Fibroblast of skin of back (primary cell): ENCODE results near the gene SLAIN1. TPM values are rescaled to one million over a fixed set of nuclear protein-coding genes. Genes with fewer than 3 reads are reported as not detected.
A peak's percentile ranks its signal among the peaks of the same experiment; 100 is the strongest.
"Not testable (repeated sequence)": the region's sequence is repeated elsewhere in the genome, so short reads cannot be mapped to it uniquely, and the experiment has no call there.

Experiments used
- DNase-seq: peaks from one replicate; pipeline ENCODE4 v3.0.0-alpha.2; 2013
- polyA plus RNA-seq, 2 experiments: library from polyadenylated mRNA; unstranded; fragments of 120-200 nt; gene quantifications; one replicate each; pipeline ENCODE4 v1.2.1, GENCODE V29; 2013; ENCODE audit not compliant: insufficient read length in 2 of 2

SLAIN1 gene
- polyA plus RNA-seq (2013, experiment 1 of 2; ENCODE audit: insufficient read length), result not detected
- not detected for polyA plus RNA-seq (2013, experiment 2 of 2; ENCODE audit: insufficient read length)

- peak; percentile 25 for DNase-seq
These were observed at the start of gene SLAIN1 for GRCh38 chr13:77697217-77698103. Gene SLAIN1 (plus strand): TSS chr13:77697687. CDS start chr13:77697914, 227 bp downstream.

DNA sequence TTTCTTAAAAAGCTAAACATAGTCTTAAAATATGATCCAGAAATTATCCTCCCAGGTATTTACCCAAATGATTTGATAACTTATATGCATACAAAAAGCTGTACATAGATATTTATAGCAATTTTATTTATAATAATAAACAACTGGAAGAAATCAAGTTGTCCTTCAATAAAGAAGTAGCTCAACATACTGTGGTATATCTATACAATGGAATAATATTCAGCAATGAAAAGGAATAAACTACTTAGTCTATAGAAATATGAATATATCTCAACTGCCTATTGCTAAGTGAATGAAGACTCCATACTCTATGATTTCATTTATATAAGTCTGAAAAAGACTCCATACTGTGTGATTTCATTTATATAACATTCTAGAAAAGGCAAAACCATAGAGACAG lies 47.1 kb upstream of the SLAIN1 start:
- DNase-seq, result no peak

DNA sequence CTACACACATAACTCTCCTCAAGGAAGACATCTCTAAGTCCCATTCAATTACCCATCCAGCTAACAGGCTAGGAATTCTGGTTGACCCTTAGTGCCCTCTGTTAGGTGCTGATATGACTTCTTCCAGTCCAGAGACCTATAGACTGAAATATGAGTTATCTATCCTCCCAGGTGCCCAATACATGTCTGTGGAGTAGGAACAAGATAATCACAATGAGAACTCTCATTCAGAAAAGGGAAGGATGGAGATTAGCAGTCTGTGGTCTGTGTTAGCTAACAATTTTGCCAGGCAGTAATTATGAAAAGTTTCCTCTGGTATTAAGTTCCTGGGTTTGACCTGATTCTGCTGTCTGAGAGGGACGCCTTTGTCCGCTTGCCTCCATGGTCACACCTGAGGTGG lies 44.2 kb upstream of the SLAIN1 start:
- no peak for DNase-seq

DNA sequence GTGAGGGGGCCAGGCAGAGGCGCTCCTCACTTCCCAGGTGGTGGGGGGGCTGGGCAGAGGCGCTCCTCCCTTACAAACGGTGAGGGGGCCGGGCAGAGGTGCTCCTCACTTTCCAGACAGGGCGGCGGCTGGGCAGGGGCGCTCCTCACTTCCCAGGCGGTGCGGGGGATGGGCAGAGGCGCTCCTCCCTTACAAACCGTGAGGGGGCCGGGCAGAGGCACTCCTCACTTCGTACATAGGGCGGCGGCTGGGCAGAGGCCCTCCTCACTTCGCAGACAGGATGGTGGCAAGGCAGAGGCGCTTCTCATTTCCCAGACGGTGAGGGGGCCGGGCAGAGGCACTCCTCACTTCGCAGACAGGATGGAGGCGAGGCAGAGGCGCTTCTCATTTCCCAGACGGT lies 37.5 kb upstream of the SLAIN1 start:
- not testable (repeated sequence) for DNase-seq

- no peak for DNase-seq
These were observed 36.6 kb upstream of the SLAIN1 start for GRCh38 chr13:77660841-77661250.

GRCh38 chr13:77662301-77662700 lies 35.2 kb upstream of the SLAIN1 start:
- DNase-seq, result not testable (repeated sequence)

DNA sequence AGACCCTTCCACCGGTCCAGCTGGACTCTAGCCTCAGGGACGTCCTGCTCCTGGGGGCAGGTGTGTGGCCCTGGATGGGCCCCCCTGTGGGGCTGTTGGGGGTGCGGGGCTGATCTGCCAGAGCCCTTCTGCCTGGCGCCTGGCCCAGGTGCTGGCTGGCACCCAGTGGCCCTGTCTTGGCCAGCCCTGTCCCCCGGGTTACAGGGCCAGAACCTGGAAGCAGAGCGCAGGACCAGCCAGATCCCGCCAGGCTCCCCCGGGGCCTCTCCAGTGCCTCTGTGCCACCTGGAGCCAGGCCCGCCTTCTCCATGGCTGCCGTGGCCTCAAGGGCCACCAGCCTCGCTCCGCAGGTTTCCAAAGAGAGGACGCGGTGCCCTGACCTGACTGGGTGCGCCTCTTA lies 34.7 kb upstream of the SLAIN1 start:
- DNase-seq, result not testable (repeated sequence)

- no peak for DNase-seq
These were observed 22.6 kb upstream of the SLAIN1 start for GRCh38 chr13:77674852-77675251.

GRCh38 chr13:77678691-77679235 lies 18.7 kb upstream of the SLAIN1 start:
- DNase-seq, result no peak

DNA sequence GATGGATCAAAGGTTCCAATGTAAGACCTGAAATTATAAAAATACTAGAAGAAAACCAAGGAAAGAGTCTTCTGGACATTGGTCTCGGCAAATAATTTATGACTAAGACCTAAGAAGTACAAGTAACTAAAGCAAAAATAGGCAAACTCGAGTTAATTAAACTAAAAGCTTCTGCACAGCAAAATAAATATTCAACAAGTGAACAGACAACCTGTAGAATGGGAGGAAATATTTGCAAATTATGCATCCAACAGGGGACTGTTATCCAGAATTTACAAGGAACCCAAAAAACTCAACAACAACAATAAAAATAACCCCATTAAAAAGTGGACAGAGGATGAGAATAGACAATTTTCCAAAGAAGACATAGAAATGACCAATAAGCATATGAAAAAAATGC lies 9.7 kb upstream of the SLAIN1 start:
- DNase-seq, result no peak

- no peak for DNase-seq
These were observed 5.6 kb upstream of the SLAIN1 start for GRCh38 chr13:77691871-77692270.

DNA sequence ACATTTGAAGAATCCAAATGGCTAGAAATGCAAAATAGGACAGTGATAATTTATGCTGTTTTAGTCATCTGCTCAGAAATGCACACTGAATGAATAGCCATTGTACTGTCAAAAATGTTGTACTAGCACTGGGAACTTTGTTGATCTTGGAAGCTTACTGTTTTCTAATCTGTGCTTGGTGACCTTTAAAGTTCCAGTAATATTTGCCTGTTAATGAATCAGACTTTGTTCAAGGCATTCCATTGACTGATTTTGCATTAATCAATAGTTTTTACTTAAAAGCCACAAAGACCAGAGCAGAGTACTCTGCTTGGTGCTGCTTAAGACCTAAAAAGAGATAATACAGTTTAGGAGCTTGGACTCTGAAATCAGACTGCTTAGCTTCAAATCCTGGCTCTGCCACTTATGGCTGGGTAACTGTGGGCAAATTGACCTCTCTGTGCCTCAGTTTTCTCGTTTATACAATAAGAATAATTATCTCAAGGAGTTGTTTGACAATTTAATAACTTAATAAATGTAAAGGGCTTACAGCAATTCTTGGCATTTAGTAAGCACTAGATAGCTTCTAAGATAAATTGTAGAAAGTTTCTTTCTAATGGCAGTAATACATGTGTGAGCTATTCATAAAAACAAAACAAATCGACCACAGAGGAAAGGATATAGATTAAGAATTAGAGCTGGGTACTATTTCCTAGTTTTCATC lies 4.6 kb upstream of the SLAIN1 start:
- DNase-seq, result no peak

GRCh38 chr13:77693449-77693940 lies 4.0 kb upstream of the SLAIN1 start:
- no peak for DNase-seq

GRCh38 chr13:77696006-77696878 lies 1.2 kb upstream of the SLAIN1 start:
- DNase-seq, result no peak

- no peak for DNase-seq
These were observed 639 bp upstream of the SLAIN1 start for GRCh38 chr13:77696879-77697216.

GRCh38 chr13:77698201-77699058 lies 943 bp downstream of the SLAIN1 start:
- peak; percentile 13 for DNase-seq

DNA sequence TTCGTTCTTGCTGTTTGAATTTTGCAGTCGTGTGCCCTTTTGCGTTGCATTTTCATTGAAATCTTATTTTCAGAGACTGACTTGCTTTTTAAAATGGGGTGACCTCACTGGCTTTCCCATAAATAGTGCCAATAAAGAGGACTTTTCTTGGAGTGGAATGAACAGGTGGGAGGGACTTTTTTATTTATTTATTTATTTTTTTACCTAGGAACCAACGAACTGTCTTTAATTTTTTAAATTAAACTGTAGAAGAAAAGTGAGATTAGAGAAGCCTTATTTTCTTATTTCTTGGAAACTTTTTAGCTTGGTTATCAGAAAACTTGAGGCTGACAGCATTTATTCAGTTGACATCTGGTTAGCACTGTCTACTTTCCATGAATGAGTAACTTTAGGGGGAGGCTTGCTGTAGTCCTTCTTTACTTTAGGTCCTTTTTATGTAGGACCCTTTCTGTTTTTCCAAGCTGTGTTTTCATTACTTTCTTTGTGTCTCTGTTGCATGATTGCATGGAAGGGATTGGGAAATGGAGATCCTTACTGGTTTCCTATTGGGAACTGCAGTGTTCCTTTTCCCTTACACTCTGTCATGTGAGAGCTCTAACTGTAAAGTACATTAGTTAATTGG lies 1.7 kb downstream of the SLAIN1 start:
- no peak for DNase-seq

GRCh38 chr13:77701305-77701704 lies 3.8 kb downstream of the SLAIN1 start:
- DNase-seq, result no peak

DNA sequence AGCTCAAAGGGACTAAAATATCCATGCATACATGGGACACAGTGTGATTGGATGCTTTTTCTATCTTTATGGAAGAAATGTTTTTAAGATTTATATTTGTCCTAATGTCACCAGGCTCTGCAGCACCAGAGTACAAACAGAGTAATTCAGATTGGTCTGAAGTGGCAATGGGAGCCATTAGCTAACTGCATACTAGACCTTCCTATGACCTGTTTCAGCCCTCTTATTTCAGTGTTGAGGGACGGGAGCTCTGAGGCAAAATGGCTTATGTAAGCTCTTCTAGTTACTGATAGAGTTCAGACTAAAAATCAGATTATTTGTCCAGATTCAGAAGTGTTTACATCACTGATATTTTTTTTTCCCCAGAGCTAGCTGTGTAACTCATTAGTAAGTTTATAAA lies 4.9 kb downstream of the SLAIN1 start:
- no peak for DNase-seq

DNA sequence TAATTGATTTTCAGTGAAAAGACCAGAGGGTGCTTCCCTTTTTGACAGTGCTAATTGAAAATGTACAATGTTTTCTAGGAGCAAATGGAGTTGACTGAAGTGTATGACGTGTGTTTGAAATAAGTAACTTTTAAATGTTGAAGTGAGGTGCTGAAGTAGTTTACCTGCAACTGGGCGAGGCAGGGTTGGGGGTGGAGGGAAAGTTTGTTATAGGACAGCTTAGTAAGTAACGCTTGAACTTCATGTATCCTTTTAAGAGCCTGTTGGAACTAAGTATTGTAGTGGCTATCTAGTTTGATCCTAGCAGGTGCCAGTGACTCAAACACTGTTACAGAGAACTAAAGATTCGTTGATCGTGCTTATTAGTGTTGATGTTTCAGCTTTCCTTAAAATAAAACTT lies 5.9 kb downstream of the SLAIN1 start:
- DNase-seq, result no peak
